ENCODE data around the gene WDR72. TPM values are rescaled to one million over a fixed set of nuclear protein-coding genes. Genes with fewer than 3 reads are reported as not detected.
"Not testable (repeated sequence)": the region's sequence is repeated elsewhere in the genome, so short reads cannot be mapped to it uniquely, and the experiment has no call there.

WDR72 gene
- total RNA-seq, 2 donors from 2014 or later = not detected

GRCh38 chr15:53566912-53567311, 192.6 kb downstream of the WDR72 start:
- no peak for ATAC-seq (replicated peaks in 1 of 2)
- H3K36me3 Mint-ChIP-seq (ENCODE audit: insufficient read depth in 2 of 2) = no peaks in the 10 kb centered on the region
- peaks cover 0 to 4% of the 10 kb centered on the region in 2 donors for H3K9me3 Mint-ChIP-seq
- no peak overlapping the region for H3K27ac Mint-ChIP-seq
- peaks cover 7% of the 10 kb centered on the region for H3K27me3 Mint-ChIP-seq (ENCODE audit: low read depth)
- no peak for DNase-seq
- no peaks in the 10 kb centered on the region for H3K4me1 Mint-ChIP-seq (ENCODE audit: low read depth)
- no peak overlapping the region for H3K4me3 Mint-ChIP-seq

- DNase-seq (no peak), ATAC-seq (replicated peaks in 1 of 2) (no peak)
- Mint-ChIP-seq H3K4me3 (no peak overlapping the region), H3K4me1 (ENCODE audit: low read depth) (no peaks in the 10 kb centered on the region), H3K27ac (no peak overlapping the region), H3K9me3 (peaks cover 0 to 4% of the 10 kb centered on the region in 2 donors), H3K27me3 (ENCODE audit: low read depth) (peaks cover 7% of the 10 kb centered on the region), H3K36me3 (ENCODE audit: insufficient read depth in 2 of 2) (no peaks in the 10 kb centered on the region)
Measured at GRCh38 chr15:53565721-53566120, 193.7 kb downstream of the WDR72 start.

- Mint-ChIP-seq H3K9me3 (peaks cover 0 to 4% of the 10 kb centered on the region in 2 donors), H3K36me3 (ENCODE audit: insufficient read depth in 2 of 2) (no peaks in the 10 kb centered on the region), H3K4me3 (no peak overlapping the region), H3K27ac (no peak overlapping the region), H3K27me3 (ENCODE audit: low read depth) (peaks cover 7% of the 10 kb centered on the region), H3K4me1 (ENCODE audit: low read depth) (no peaks in the 10 kb centered on the region)
- DNase-seq (no peak), ATAC-seq (replicated peaks in 1 of 2) (no peak)
Measured at GRCh38 chr15:53564647-53565046, 194.8 kb downstream of the WDR72 start.

GRCh38 chr15:53563627-53564026, 195.8 kb downstream of the WDR72 start:
- no peak overlapping the region for H3K4me3 Mint-ChIP-seq
- peaks cover 0 to 4% of the 10 kb centered on the region in 2 donors for H3K9me3 Mint-ChIP-seq
- ATAC-seq (replicated peaks in 1 of 2) = no peak
- no peaks in the 10 kb centered on the region for H3K36me3 Mint-ChIP-seq (ENCODE audit: insufficient read depth in 2 of 2)
- DNase-seq = no peak
- peaks cover 7% of the 10 kb centered on the region for H3K27me3 Mint-ChIP-seq (ENCODE audit: low read depth)
- H3K27ac Mint-ChIP-seq = no peak overlapping the region
- H3K4me1 Mint-ChIP-seq (ENCODE audit: low read depth) = no peaks in the 10 kb centered on the region

- Mint-ChIP-seq H3K27ac (no peak overlapping the region), H3K9me3 (peaks cover 0 to 5% of the 10 kb centered on the region in 2 donors), H3K36me3 (ENCODE audit: insufficient read depth in 2 of 2) (no peaks in the 10 kb centered on the region), H3K4me3 (no peak overlapping the region), H3K4me1 (ENCODE audit: low read depth) (peaks cover 5% of the 10 kb centered on the region), H3K27me3 (ENCODE audit: low read depth) (peaks cover 6% of the 10 kb centered on the region)
- ATAC-seq (replicated peaks in 1 of 2) (no peak), DNase-seq (no peak)
Measured at GRCh38 chr15:53559364-53560277, 199.8 kb downstream of the WDR72 start.

GRCh38 chr15:53558384-53558783, 201.1 kb downstream of the WDR72 start:
- no peak overlapping the region for H3K4me3 Mint-ChIP-seq
- H3K9me3 Mint-ChIP-seq = peaks cover 0 to 8% of the 10 kb centered on the region in 2 donors

GRCh38 chr15:53555226-53555625, 204.2 kb downstream of the WDR72 start:
- Mint-ChIP-seq H3K27me3 (ENCODE audit: low read depth) (peaks cover 10% of the 10 kb centered on the region), H3K36me3 (ENCODE audit: insufficient read depth in 2 of 2) (peaks cover 0 to 2% of the 10 kb centered on the region in 2 donors), H3K9me3 (peaks cover 0 to 8% of the 10 kb centered on the region in 2 donors), H3K27ac (no peak overlapping the region), H3K4me1 (ENCODE audit: low read depth) (peaks cover 5% of the 10 kb centered on the region), H3K4me3 (no peak overlapping the region)
- no peak for DNase-seq
- no peak for ATAC-seq (replicated peaks in 1 of 2)

More at GRCh38 chr15:53558384-53558783, 201.1 kb downstream of the WDR72 start:
- ATAC-seq (replicated peaks in 1 of 2) = no peak
- Mint-ChIP-seq H3K27ac (no peak overlapping the region), H3K36me3 (ENCODE audit: insufficient read depth in 2 of 2) (peaks cover 0 to 2% of the 10 kb centered on the region in 2 donors), H3K27me3 (ENCODE audit: low read depth) (peaks cover 10% of the 10 kb centered on the region), H3K4me1 (ENCODE audit: low read depth) (peaks cover 5% of the 10 kb centered on the region)
- DNase-seq = no peak

- peaks cover 6% of the 10 kb centered on the region for H3K27me3 Mint-ChIP-seq (ENCODE audit: low read depth)
- H3K4me1 Mint-ChIP-seq (ENCODE audit: low read depth) = peaks cover under 1% of the 10 kb centered on the region
- no peak for DNase-seq
- H3K9me3 Mint-ChIP-seq = peaks cover 0 to 5% of the 10 kb centered on the region in 2 donors
- no peak overlapping the region for H3K4me3 Mint-ChIP-seq
- H3K27ac Mint-ChIP-seq = no peak overlapping the region
- no peak for ATAC-seq (replicated peaks in 1 of 2)
- peaks cover 0 to 2% of the 10 kb centered on the region in 2 donors for H3K36me3 Mint-ChIP-seq (ENCODE audit: insufficient read depth in 2 of 2)
Measured at GRCh38 chr15:53549697-53550305, 209.7 kb downstream of the WDR72 start.

GRCh38 chr15:53548236-53548635, 211.2 kb downstream of the WDR72 start:
- H3K4me1 Mint-ChIP-seq (ENCODE audit: low read depth) = no peaks in the 10 kb centered on the region
- H3K36me3 Mint-ChIP-seq (ENCODE audit: insufficient read depth in 2 of 2) = no peaks in the 10 kb centered on the region
- ATAC-seq (replicated peaks in 1 of 2) (no peak), DNase-seq (no peak)
- no peak overlapping the region for H3K4me3 Mint-ChIP-seq
- H3K27me3 Mint-ChIP-seq (ENCODE audit: low read depth) = no peaks in the 10 kb centered on the region
- no peak overlapping the region for H3K27ac Mint-ChIP-seq
- H3K9me3 Mint-ChIP-seq = peaks cover under 1 to 3% of the 10 kb centered on the region in 2 donors

- ATAC-seq (replicated peaks in 1 of 2); DNase-seq; H3K27me3 Mint-ChIP-seq (ENCODE audit: low read depth); H3K36me3 Mint-ChIP-seq (ENCODE audit: insufficient read depth in 2 of 2); H3K27ac Mint-ChIP-seq; H3K4me1 Mint-ChIP-seq (ENCODE audit: low read depth); H3K4me3 Mint-ChIP-seq; H3K9me3 Mint-ChIP-seq: not testable (repeated sequence)
Measured at GRCh38 chr15:53540626-53541300, 218.7 kb downstream of the WDR72 start.

- Mint-ChIP-seq H3K4me3 (no peak overlapping the region), H3K4me1 (ENCODE audit: low read depth) (no peaks in the 10 kb centered on the region), H3K9me3 (peaks cover 6 to 7% of the 10 kb centered on the region in 2 donors), H3K36me3 (ENCODE audit: insufficient read depth in 2 of 2) (peaks cover 0 to 5% of the 10 kb centered on the region in 2 donors), H3K27me3 (ENCODE audit: low read depth) (no peaks in the 10 kb centered on the region), H3K27ac (no peak overlapping the region)
- no peak for ATAC-seq (replicated peaks in 1 of 2)
- DNase-seq = no peak
Measured at GRCh38 chr15:53539878-53540277, 219.6 kb downstream of the WDR72 start.

GRCh38 chr15:53536479-53537120, 222.9 kb downstream of the WDR72 start:
- DNase-seq = no peak
- Mint-ChIP-seq H3K27me3 (ENCODE audit: low read depth) (no peaks in the 10 kb centered on the region), H3K36me3 (ENCODE audit: insufficient read depth in 2 of 2) (peaks cover 0 to 5% of the 10 kb centered on the region in 2 donors), H3K4me3 (no peak overlapping the region), H3K9me3 (peaks cover 3 to 8% of the 10 kb centered on the region in 2 donors), H3K27ac (no peak overlapping the region), H3K4me1 (ENCODE audit: low read depth) (no peaks in the 10 kb centered on the region)
- no peak for ATAC-seq (replicated peaks in 1 of 2)

Data from activated T-cell treated with anti-CD3 and anti-CD28 coated beads, Interleukin-2, amount 50 U/mL, for 72 hours (primary cell).